DND-41 (cell line): ENCODE data around the gene MAP4K3.

ENCODE experiments used
- EZH2 ChIP-seq: IDR thresholded peaks from 3 replicates; pipeline ENCODE4 v1.6.1; 2012; ENCODE audit warnings: borderline replicate concordance, low read depth, mild to moderate bottlenecking, moderate library complexity, low read length, inconsistent platforms; ENCODE audit not compliant: severe bottlenecking
- TF ChIP-seq, protein P1 (sequence below): IDR thresholded peaks from 2 replicates; pipeline ENCODE4 v1.5.1; 2012; ENCODE audit warnings: borderline replicate concordance, low read length, moderate library complexity, mild to moderate bottlenecking; ENCODE audit not compliant: poor library complexity, severe bottlenecking; ENCODE audit errors: extremely low read depth

DNA sequence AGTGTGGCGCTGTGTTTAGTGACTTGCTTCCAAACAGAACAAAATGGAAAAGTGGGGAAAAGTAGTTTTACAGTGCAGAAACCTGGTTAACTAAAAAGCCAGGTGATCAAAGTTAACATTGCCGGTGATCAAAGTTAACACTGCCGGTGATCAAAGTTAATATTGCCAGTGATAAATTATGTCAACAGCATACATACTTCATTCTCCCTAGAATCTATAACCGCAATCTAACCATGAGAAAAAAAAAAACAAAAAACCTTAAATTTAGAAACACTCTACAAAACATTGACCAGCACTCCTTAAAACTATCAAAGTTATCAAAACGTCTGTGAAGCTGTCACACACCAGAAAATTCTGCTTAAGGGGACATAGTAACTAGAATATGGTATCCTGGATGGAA is 18.6 kb downstream of the MAP4K3 start:
- TF ChIP-seq, protein P1, sequence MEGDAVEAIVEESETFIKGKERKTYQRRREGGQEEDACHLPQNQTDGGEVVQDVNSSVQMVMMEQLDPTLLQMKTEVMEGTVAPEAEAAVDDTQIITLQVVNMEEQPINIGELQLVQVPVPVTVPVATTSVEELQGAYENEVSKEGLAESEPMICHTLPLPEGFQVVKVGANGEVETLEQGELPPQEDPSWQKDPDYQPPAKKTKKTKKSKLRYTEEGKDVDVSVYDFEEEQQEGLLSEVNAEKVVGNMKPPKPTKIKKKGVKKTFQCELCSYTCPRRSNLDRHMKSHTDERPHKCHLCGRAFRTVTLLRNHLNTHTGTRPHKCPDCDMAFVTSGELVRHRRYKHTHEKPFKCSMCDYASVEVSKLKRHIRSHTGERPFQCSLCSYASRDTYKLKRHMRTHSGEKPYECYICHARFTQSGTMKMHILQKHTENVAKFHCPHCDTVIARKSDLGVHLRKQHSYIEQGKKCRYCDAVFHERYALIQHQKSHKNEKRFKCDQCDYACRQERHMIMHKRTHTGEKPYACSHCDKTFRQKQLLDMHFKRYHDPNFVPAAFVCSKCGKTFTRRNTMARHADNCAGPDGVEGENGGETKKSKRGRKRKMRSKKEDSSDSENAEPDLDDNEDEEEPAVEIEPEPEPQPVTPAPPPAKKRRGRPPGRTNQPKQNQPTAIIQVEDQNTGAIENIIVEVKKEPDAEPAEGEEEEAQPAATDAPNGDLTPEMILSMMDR = no peak
- TF ChIP-seq EZH2 = no peak
